Effector memory CD4-positive, alpha-beta T cell (primary cell): ENCODE results near the gene ADAMTS17.

Experiments used
- DNase-seq, 3 donors: peaks; one replicate each; pipeline ENCODE4 v3.0.0-alpha.2; 2020
- H3K27ac ChIP-seq: 2 replicates; pipeline ENCODE4 v1.7.0; 2013; ENCODE audit warnings: mild to moderate bottlenecking, low read length, moderate library complexity; ENCODE audit not compliant: insufficient read depth, poor library complexity, severe bottlenecking
- H3K27me3 ChIP-seq: replicated peaks from 2 replicates; pipeline ENCODE4 v1.7.0; 2013; ENCODE audit warnings: mild to moderate bottlenecking, low read length; ENCODE audit not compliant: insufficient read depth, control insufficient read depth, poor library complexity, severe bottlenecking
- H3K36me3 ChIP-seq: 2 replicates; pipeline ENCODE4 v1.7.0; 2013; ENCODE audit warnings: mild to moderate bottlenecking, low read length, moderate library complexity; ENCODE audit not compliant: control insufficient read depth, insufficient read depth
- H3K4me1 ChIP-seq: 2 replicates; pipeline ENCODE4 v1.7.0; 2013; ENCODE audit warnings: low read length, mild to moderate bottlenecking; ENCODE audit not compliant: control insufficient read depth, insufficient read depth, poor library complexity, severe bottlenecking
- H3K4me3 ChIP-seq: 2 replicates; pipeline ENCODE4 v1.7.0; 2013; ENCODE audit warnings: low read length, low read depth, mild to moderate bottlenecking; ENCODE audit not compliant: insufficient read depth, poor library complexity, severe bottlenecking
- H3K9me3 ChIP-seq: 2 replicates; pipeline ENCODE4 v1.7.0; 2013; ENCODE audit warnings: mild to moderate bottlenecking, low read length, moderate library complexity; ENCODE audit not compliant: control insufficient read depth

Gene ADAMTS17

DNA sequence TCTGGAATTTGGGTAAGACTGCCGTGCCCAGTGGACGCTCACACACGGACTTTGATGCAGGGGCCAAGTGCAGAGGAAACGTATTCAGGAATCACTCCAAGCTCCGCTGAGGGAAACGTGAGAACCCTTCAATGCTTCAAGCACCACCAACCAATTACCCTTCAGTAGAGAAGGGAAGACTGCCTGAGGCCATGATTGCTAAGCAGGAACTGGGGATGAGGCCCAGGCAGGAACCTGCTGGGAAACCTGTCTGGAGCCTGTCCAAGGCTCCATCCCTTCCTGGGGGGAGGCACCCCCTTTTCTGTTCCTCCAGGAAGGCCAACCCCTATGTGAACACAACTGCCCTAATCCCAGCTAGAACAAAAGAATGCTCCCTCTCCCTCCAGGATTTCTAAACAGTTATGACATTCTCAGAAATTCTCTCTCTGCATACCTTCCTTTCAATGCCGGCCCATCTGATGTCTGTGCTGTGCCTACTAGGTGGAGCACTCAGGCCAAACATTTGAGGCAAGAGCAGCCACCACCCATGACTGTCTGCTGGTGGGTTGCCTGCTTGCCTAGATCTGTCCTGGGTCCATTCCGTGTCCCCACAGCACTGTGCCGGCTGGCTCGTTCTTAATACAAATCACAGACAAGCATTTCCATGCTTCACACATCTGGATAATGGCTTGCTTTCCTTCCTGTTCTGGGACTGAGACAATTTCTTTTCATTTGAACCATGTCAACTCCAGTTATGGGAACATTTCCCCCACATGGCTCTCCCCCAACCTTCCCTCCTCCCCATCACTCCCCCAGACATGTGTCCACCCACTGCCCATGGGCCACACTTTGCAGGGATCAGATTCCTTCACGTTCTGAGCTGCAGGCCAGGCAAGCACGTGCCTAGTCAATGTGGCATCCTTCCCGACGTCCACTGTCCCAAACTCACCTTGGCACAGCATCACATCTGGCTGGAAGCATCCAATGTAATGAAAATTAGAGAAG lies 149.4 kb downstream of the ADAMTS17 start:
- no peak overlapping the region for H3K27ac ChIP-seq
- no peak overlapping the region for H3K4me3 ChIP-seq
- H3K9me3 ChIP-seq: no peaks in the 10 kb centered on the region
- no peaks in the 10 kb centered on the region for H3K4me1 ChIP-seq
- DNase-seq: no peak
- no peaks in the 10 kb centered on the region for H3K27me3 ChIP-seq
- H3K36me3 ChIP-seq: no peaks in the 10 kb centered on the region

DNA sequence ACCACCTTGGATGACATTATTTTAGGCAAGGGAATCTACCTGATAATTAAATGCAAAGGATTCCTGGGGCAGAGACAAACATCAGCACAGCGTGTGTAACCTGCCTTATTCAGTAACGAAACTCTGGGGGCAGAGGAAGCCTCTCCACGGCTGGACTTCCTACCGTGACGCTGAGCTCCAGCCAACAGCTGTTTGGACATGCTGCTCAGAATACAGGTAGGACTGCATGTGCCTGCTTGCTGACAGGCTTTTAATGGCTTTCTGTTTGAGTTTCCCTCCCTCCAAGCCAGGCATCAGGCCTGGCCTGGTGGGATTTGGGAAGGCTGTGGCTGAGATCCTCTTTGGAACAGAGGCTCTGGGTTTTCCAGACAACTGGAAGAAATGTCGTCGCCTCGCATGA lies 150.6 kb downstream of the ADAMTS17 start:
- DNase-seq: no peak
- H3K4me3 ChIP-seq: no peak overlapping the region
- H3K4me1 ChIP-seq: no peaks in the 10 kb centered on the region
- H3K27me3 ChIP-seq: no peaks in the 10 kb centered on the region
- no peak overlapping the region for H3K27ac ChIP-seq
- H3K36me3 ChIP-seq: no peaks in the 10 kb centered on the region
- no peaks in the 10 kb centered on the region for H3K9me3 ChIP-seq

DNA sequence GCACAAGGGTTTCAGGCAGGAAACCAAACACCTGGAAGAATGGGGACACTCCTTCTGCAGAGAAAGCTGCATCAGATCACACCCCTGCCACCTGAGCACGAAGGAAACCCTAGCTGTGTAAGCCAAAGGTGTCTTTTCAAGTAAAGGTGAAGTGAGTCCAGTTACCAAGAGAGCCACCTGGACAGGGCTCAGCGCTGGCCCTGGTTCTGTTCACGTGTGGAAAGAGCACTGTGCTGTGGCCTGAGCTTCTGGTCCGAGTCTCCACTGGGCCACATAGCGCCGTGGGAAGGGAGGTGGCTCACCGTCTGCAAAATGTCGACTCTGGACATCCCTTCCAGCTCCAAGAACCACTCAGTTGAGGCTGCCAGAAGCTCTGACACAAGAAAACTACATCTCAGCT lies 151.1 kb downstream of the ADAMTS17 start:
- H3K27me3 ChIP-seq: no peaks in the 10 kb centered on the region
- H3K36me3 ChIP-seq: no peaks in the 10 kb centered on the region
- no peaks in the 10 kb centered on the region for H3K9me3 ChIP-seq
- H3K27ac ChIP-seq: no peak overlapping the region
- no peak for DNase-seq
- H3K4me1 ChIP-seq: no peaks in the 10 kb centered on the region
- no peak overlapping the region for H3K4me3 ChIP-seq

DNA sequence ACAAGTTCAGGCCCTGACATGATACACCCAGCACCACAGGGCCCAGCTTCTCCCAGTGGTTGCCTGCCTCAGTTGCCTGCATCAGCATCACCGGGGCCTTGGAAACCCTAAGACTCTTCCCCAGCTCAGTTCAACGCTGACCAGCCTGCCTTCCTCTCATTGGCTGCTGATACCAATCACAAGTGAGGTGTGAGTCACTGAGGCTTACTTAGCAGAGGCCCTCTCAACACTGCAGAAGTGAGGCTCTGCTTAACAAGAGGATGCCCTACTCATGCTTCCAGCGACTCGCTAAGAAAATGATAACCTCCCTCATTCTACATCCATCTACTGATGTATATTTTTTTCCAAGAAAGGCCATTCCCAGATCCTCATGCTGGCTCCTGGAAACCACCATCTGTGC lies 151.9 kb downstream of the ADAMTS17 start:
- no peak for DNase-seq
- H3K4me3 ChIP-seq: no peak overlapping the region
- H3K4me1 ChIP-seq: no peaks in the 10 kb centered on the region
- no peaks in the 10 kb centered on the region for H3K27me3 ChIP-seq
- no peak overlapping the region for H3K27ac ChIP-seq
- H3K36me3 ChIP-seq: no peaks in the 10 kb centered on the region
- no peaks in the 10 kb centered on the region for H3K9me3 ChIP-seq

DNA sequence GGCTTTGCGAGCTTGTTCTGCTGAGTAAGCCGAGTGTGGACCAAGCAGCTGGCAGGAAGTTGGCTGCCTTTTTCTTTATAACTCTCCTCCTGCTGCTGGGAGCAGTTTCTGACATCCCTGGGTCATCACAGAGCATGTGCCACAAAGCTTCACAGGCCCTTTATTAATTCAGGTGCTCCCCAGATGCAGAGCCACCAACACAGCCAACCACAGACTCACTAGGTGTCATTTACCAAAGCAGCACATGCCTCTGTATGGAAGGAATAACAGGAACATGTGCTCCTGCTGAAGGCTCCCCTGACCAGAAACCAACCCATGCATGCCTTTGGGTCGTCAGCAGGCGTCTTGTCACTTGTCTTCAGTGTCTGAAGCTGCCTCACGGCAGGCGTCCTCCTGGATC lies 152.5 kb downstream of the ADAMTS17 start:
- Histone ChIP-seq H3K9me3 (no peaks in the 10 kb centered on the region), H3K27me3 (no peaks in the 10 kb centered on the region), H3K4me1 (no peaks in the 10 kb centered on the region), H3K4me3 (no peak overlapping the region), H3K36me3 (no peaks in the 10 kb centered on the region), H3K27ac (no peak overlapping the region)
- DNase-seq: no peak

DNA sequence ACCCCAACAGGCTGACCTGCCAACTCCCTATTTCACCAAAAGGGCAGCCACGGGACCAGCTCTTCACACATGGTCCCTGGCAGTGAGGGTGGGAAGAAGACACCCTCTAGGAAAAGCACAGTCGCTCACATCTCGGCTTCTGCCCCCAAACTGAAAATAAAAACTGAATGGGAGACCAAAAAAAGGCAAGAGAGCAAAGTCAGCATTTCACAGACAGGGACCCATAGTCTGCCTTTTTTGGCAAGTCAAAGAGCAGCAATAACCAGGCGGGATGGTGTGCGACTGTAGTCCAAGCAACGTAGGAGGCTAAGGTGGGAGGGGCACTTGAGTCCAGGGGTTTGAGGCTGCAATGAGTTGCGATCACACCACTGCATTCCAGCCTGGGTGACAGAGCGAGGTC lies 154.1 kb downstream of the ADAMTS17 start:
- Histone ChIP-seq H3K4me3 (no peak overlapping the region), H3K36me3 (no peaks in the 10 kb centered on the region), H3K27ac (no peak overlapping the region), H3K9me3 (no peaks in the 10 kb centered on the region), H3K4me1 (no peaks in the 10 kb centered on the region), H3K27me3 (no peaks in the 10 kb centered on the region)
- no peak for DNase-seq

DNA sequence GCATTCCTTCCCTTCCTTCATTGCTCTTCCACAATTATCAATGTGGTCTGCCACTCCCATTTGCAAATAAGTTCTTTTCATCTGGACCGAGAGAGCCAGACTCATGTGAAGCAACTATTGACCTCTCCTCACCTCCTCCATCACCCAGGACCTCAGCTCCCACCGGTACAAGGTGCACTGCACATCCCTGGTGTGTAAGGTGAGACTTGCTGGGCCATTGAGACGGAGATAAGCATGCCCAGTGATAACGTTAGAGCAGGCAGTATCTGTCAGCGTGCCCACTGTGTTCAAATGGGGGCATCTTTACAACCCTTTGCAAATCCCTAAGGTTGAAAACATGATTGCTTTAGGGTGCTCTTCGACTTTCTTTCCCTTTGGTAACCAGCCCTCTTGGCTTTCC lies 154.8 kb downstream of the ADAMTS17 start:
- no peak for DNase-seq
- Histone ChIP-seq H3K27me3 (no peaks in the 10 kb centered on the region), H3K27ac (no peak overlapping the region), H3K9me3 (no peaks in the 10 kb centered on the region), H3K4me3 (no peak overlapping the region), H3K4me1 (no peaks in the 10 kb centered on the region), H3K36me3 (no peaks in the 10 kb centered on the region)

DNA sequence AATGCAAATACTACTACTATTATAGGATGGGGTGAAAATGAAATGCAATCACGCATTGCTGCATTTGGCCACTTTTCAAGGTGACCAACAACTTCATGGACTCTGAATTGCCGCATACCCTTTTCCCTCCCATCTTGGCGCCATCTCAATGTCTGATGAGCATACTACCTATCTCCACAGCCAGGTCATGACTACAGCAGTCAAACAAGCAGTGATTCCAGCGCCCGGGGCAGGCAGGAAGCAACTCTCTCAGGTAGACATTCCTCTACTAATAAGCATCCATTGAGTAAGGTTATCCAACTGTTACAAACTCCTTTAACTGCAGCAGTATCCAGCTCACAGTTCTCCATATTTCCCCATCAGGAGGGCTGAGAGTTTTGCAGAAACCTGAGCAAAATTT lies 155.4 kb downstream of the ADAMTS17 start:
- H3K36me3 ChIP-seq: no peaks in the 10 kb centered on the region
- H3K27me3 ChIP-seq: no peaks in the 10 kb centered on the region
- no peaks in the 10 kb centered on the region for H3K9me3 ChIP-seq
- no peak overlapping the region for H3K27ac ChIP-seq
- no peak overlapping the region for H3K4me3 ChIP-seq
- H3K4me1 ChIP-seq: no peaks in the 10 kb centered on the region
- no peak for DNase-seq

DNA sequence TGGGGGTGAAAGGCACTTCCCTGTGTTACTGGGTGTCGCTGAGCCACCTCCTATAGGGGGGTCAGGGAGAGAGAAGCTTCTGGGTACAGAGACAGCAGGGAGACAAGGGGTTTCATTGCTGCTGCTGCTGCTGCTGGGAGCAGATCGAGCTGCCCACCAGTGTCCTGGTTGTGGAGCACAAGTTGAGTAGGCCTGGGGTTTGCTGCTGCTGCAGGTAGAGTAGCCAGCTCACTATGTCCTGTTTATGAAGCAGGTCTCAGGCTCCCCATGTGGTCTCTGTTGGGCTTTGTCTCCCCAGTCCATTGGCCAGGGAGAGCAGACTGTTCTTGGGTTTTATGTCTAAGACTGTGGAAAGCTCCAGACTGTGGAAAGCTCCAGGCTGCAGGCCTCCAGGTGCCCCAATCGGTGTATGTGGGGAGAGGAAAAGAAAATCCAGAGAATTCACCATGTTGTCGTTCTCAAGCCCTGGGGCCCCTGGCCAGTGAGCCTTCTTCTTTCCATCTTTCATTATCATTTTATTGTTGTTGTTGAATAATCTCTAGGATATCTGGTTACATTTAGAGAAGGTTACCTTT lies 157.8 kb downstream of the ADAMTS17 start:
- Histone ChIP-seq H3K27ac (no peak overlapping the region), H3K27me3 (no peaks in the 10 kb centered on the region), H3K36me3 (no peaks in the 10 kb centered on the region), H3K9me3 (no peaks in the 10 kb centered on the region), H3K4me1 (no peaks in the 10 kb centered on the region), H3K4me3 (no peak overlapping the region)
- no peak for DNase-seq

DNA sequence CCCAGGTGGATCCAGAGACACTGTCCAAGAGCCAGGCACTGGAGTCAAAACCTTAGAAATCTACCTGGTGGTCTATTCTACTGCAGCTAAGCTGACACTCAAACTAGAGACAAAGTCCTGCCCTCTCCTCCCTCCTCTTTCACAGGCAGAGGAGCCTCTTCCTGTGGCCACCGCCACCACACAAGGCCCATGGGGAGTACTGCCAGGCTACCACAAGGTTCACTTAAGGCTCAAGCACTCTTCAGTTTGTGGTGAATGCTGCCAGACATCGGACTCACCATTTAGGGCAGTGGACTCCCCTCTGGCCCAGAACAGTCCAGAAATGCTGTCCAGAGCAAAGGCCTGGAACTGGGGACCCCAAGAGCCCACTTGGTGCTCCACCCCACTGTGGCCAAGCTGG lies 160.9 kb downstream of the ADAMTS17 start:
- Histone ChIP-seq H3K27ac (no peak overlapping the region), H3K4me1 (no peaks in the 10 kb centered on the region), H3K27me3 (no peaks in the 10 kb centered on the region), H3K36me3 (no peaks in the 10 kb centered on the region), H3K9me3 (no peaks in the 10 kb centered on the region), H3K4me3 (no peak overlapping the region)
- DNase-seq: no peak
